A549 treated with AZD2906 at 1 μM for 4 hours (cell line): Measurements from ENCODE around the gene TUSC2. TPM values are rescaled to one million over a fixed set of nuclear protein-coding genes. Genes with fewer than 3 reads are reported as not detected.

Experiments used
- total RNA-seq: library from RNA; stranded (reverse); fragments of 200-300 nt; extraction: Qiagen RNA extraction; gene quantifications from 5 replicates; pipeline ENCODE4 v1.2.3, GENCODE V29; 2022

Gene TUSC2
- total RNA-seq = 24.6 to 42.8 TPM (median 35.7 TPM) in 5 replicates

DNA sequence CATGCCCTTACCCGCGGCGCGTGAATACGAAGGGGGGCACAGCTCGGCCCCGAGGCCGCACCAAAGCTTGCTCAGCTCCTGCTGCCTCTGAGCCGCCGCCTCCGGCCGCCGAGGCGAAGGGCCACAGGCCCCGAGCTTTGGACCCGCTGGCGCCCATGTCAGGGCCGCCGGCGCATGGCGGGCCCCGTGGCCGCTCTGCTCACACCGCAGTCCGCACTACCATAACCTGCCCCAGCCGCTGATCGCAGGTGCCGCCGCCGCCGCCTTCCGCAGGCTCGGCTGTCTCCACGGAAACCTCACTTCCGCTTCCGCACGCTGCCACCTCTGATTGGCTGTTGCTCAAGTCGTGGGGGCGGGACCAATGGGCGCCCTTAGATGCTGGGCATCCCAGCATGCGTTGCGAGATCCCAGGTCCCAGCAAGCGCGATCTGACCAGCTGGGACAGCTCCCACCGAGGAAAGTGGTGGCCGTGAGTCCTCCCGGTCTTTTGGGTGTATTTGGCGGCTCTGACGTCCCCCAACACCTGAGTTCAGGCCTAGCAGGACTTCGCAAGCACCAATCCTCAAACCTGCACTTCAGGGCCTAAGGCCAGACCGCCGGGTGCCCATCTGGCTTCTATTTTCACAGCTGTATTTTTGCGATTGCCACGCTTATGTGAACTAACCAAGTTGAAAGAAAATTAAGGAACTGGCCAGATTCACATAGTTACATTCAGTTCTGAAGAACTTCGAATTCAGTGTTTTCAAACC lies at the start of gene TUSC2:
TSS of gene TUSC2 (minus strand) at position 281 of the 749 bp plus-strand sequence. CDS start at position 157, 124 bp downstream.

GRCh38 chr3:50358911-50359759 lies 31.1 kb upstream of the TUSC2 start, which contains the start of gene TMEM115:
Gene TMEM115, minus strand, starts transcription at chr3:50359521. Its CDS starts 458 bp downstream, at chr3:50359063.

DNA sequence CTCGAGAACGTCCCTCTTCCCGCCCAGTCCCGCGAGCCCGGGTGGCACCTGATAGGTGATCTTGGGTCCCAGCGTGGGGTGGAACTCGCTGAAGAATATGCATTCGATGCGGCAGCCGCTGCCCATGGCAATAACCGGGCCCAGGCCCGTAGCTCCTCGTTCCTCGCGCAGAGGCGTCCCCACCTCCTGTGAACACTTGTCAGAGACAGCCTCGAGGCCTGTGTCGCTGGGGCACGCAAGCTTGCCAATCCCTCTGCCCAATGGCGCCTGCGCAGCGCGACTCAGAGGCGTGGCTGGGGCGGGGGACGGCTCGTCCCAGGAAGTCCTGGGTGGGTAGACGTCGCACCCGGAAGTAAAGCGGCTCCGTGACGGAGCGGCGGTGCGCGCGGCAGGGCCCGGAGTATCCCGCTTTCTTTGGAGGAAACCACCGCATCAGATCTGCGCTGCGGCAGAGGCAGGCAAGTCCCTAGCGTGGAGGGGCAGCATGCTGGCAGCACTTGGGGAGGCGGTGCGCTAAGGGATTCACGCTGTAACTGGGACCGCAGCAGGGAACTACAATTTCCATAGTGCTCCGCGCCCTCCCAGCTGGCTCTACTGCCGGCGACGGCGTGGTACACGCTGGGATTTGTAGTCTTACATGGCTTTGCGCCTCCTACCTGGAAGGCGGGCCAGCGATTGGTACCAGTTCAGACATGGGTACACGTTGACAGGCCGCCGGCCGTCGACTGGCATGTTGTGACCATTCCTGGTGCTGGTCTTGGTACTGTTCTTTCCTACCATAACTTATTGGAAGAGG lies 22.7 kb upstream of the TUSC2 start, which contains the start of the genes CYB561D2 and NPRL2:
TSS of gene CYB561D2 (plus strand) at position 336 of the 796 bp plus-strand sequence. CDS start 572 bp downstream, outside the sequence.
TSS of gene NPRL2 (minus strand) at position 249 of the 796 bp plus-strand sequence. CDS start at position 126, 123 bp downstream.

GRCh38 chr3:50345586-50346234 lies 17.7 kb upstream of the TUSC2 start, which contains the start of gene ZMYND10:
Gene ZMYND10, minus strand, starts transcription at chr3:50345732. Its CDS starts 153 bp downstream, at chr3:50345579.

GRCh38 chr3:50340448-50341329 lies 12.7 kb upstream of the TUSC2 start, which contains the start of gene RASSF1:
Gene RASSF1, minus strand, starts transcription at chr3:50340836. Its CDS starts 31 bp downstream, at chr3:50340805.

GRCh38 chr3:50322386-50323091 lies 5.5 kb downstream of the TUSC2 start, which contains the start of gene HYAL2:
Gene HYAL2, minus strand, starts transcription at chr3:50322745. Its CDS starts 2,256 bp downstream, at chr3:50320489.

GRCh38 chr3:50303013-50303815 lies 24.8 kb downstream of the TUSC2 start, which contains the start of gene HYAL1:
Gene HYAL1, minus strand, starts transcription at chr3:50303574. Its CDS starts 618 bp downstream, at chr3:50302956.

GRCh38 chr3:50298836-50299637 lies 29.0 kb downstream of the TUSC2 start, which contains the start of the genes HYAL3 and NAA80:
Gene HYAL3, minus strand, starts transcription at chr3:50299405. Its CDS starts 3,803 bp downstream, at chr3:50295602.
Gene NAA80, minus strand, starts transcription at chr3:50299405. Its CDS starts 1,942 bp downstream, at chr3:50297463.

DNA sequence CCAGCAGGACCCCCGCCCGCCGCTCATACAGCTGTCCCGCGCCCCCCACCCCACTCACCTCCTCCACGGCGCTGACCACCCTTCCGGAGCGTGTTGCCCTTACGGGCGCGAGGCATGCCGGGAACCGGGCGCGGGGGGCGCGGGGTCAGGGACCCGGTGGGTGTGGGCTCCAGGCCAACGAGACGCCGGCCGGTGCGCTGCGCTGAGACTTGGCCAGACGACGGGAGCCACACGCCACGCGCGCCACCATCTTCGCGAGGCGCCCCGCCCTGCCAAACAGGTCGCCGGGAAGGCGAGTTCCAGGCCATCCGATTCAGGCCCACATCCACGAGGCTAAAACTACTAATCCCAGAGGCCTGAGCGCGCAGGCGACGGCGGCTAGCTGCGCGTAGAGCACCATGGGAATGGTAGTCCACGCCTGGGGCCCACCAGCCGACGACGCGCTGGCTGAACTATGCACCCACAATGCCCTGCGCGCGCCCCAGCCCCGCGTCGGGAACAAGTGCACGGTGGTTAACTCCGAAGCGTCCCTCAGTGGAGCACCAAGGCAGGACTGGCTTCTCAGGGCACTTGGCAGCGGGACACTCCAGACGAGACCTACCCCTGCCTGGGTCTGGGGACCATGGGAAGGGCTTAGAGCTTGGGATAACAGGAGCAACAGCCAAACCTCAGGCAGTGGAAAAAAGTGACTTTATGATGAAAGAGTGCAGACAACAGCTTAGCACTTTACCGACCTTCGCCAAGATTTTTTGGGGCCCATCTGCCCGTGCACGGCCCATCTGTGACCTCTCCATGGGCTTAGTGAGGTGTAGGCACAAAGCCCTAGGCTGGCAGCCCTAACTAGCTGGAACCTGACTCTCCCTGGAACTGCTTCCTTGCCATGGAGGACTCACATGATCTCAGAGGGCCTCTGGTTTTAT lies 35.6 kb downstream of the TUSC2 start, which contains the start of gene IFRD2:
TSS of gene IFRD2 (minus strand) at position 271 of the 920 bp plus-strand sequence. CDS start at position 116, 155 bp downstream.

GRCh38 chr3:50278880-50279224 lies 49.2 kb downstream of the TUSC2 start, which contains the start of gene LSMEM2:
Gene LSMEM2, plus strand, starts transcription at chr3:50279087. Its CDS starts 27 bp downstream, at chr3:50279114.

Other genes starting within 250 kb of the TUSC2 start
- 28.7 to 33.8 TPM (median 33.2 TPM) in 5 replicates for gene RBM5, start 239.3 kb downstream of the TUSC2 start, total RNA-seq
- gene SEMA3F, start 172.9 kb downstream of the TUSC2 start, total RNA-seq = 14.4 to 21.6 TPM (median 19.7 TPM) in 5 replicates
- gene GNAT1, start 136.6 kb downstream of the TUSC2 start, total RNA-seq = 0.05 to 0.25 TPM (median 0.22 TPM) in 3 of 5 replicates, not detected in the others
- 0.03 to 0.15 TPM (median 0.13 TPM) in 4 of 5 replicates, not detected in the other for gene SLC38A3, start 123.0 kb downstream of the TUSC2 start, total RNA-seq
- gene GNAI2, start 92.0 kb downstream of the TUSC2 start, total RNA-seq = 39.0 to 48.9 TPM (median 46.5 TPM) in 5 replicates
- 5.2 to 7.9 TPM (median 7.4 TPM) in 5 replicates for gene SEMA3B, start 59.1 kb downstream of the TUSC2 start, total RNA-seq
- 0.11 to 0.13 TPM in 2 of 5 replicates, not detected in the others for gene LSMEM2, start 49.1 kb downstream of the TUSC2 start, total RNA-seq
- gene IFRD2, start 35.8 kb downstream of the TUSC2 start, total RNA-seq = 71.9 to 93.3 TPM (median 89.3 TPM) in 5 replicates
- 7.2 to 9.7 TPM (median 9.5 TPM) in 5 replicates for gene HYAL3, start 28.8 kb downstream of the TUSC2 start, total RNA-seq
- 5.1 to 7.9 TPM (median 7.0 TPM) in 5 replicates for gene NAA80, start 28.8 kb downstream of the TUSC2 start, total RNA-seq
- gene HYAL1, start 24.6 kb downstream of the TUSC2 start, total RNA-seq = 0.39 to 0.84 TPM (median 0.54 TPM) in 5 replicates
- 24.2 to 33.6 TPM (median 30.5 TPM) in 5 replicates for gene HYAL2, start 5.5 kb downstream of the TUSC2 start, total RNA-seq
- 15.1 to 20.7 TPM (median 19.5 TPM) in 5 replicates for gene RASSF1, start 12.6 kb upstream of the TUSC2 start, total RNA-seq
- 0.91 to 1.8 TPM (median 1.2 TPM) in 5 replicates for gene ZMYND10, start 17.5 kb upstream of the TUSC2 start, total RNA-seq
- gene NPRL2, start 22.6 kb upstream of the TUSC2 start, total RNA-seq = 13.1 to 15.4 TPM (median 13.5 TPM) in 5 replicates
- gene CYB561D2, start 22.6 kb upstream of the TUSC2 start, total RNA-seq = 13.6 to 21.4 TPM (median 18.1 TPM) in 5 replicates
- gene TMEM115, start 31.3 kb upstream of the TUSC2 start, total RNA-seq = 41.1 to 49.8 TPM (median 48.6 TPM) in 5 replicates
- 0.45 to 0.71 TPM (median 0.53 TPM) in 5 replicates for gene CACNA2D2, start 175.4 kb upstream of the TUSC2 start, total RNA-seq
- 2.1 to 2.7 TPM (median 2.4 TPM) in 5 replicates for gene C3orf18, start 239.5 kb upstream of the TUSC2 start, total RNA-seq
- 4.6 to 6.7 TPM (median 6.6 TPM) in 5 replicates for gene HEMK1, start 241.3 kb upstream of the TUSC2 start, total RNA-seq